Neural cell (in vitro differentiated cells): ENCODE data around the gene SLC6A19. TPM values are rescaled to one million over a fixed set of nuclear protein-coding genes. Genes with fewer than 3 reads are reported as not detected.

Experiments
- H2AFZ ChIP-seq: fragments of 200-600, 300-800 bp; sonication (generic), shearing (Covaris generic); 2 replicates; pipeline ENCODE4 v1.6.0; 2014; ENCODE audit warnings: low read depth, mild to moderate bottlenecking, antibody characterized with exemption, low read length, moderate library complexity
- H3F3A ChIP-seq: fragments of 200-600 bp; shearing (Covaris generic); 2 replicates; pipeline ENCODE4 v1.6.1; 2016; ENCODE audit warnings: mild to moderate bottlenecking, moderate library complexity, mixed read lengths, antibody characterized with exemption, low read length; ENCODE audit not compliant: insufficient read depth, poor library complexity, severe bottlenecking
- H3K27ac ChIP-seq: fragments of 200-600, 300-800 bp; sonication (generic), shearing (Covaris generic); 2 replicates; pipeline ENCODE4 v1.5.1; 2014; ENCODE audit warnings: mild to moderate bottlenecking, low read length, moderate library complexity
- H3K27me3 ChIP-seq: fragments of 300-800, 200-600 bp; sonication (generic), shearing (Covaris generic); 2 replicates; pipeline ENCODE4 v1.6.0; 2014; ENCODE audit warnings: mild to moderate bottlenecking, low read depth, low read length, moderate library complexity; ENCODE audit not compliant: insufficient read depth
- H3K36me3 ChIP-seq: fragments of 300-800, 200-600 bp; sonication (generic), shearing (Covaris generic); 2 replicates; pipeline ENCODE4 v1.5.1; 2014; ENCODE audit warnings: mild to moderate bottlenecking, antibody characterized with exemption, low read length, moderate library complexity; ENCODE audit not compliant: insufficient read depth
- H3K4me2 ChIP-seq: fragments of 300-800, 200-600 bp; sonication (generic), shearing (Covaris generic); 2 replicates; pipeline ENCODE4 v1.6.0; 2014; ENCODE audit warnings: mild to moderate bottlenecking, low read length
- H3K4me3 ChIP-seq: fragments of 300-800, 200-600 bp; sonication (generic), shearing (Covaris generic); 2 replicates; pipeline ENCODE4 v1.5.1; 2014; ENCODE audit warnings: mild to moderate bottlenecking, low read length, moderate library complexity
- H3K79me2 ChIP-seq: fragments of 200-600 bp; shearing (Covaris generic); replicated peaks from 2 replicates; pipeline ENCODE4 v1.6.0; 2014; ENCODE audit warnings: mild to moderate bottlenecking, low read length, moderate library complexity; ENCODE audit not compliant: insufficient read depth
- H3K9ac ChIP-seq: fragments of 300-800, 200-600 bp; sonication (generic), shearing (Covaris generic); 2 replicates; pipeline ENCODE4 v1.6.1; 2016; ENCODE audit warnings: mild to moderate bottlenecking, low read length, mixed read lengths
- H3K9me2 ChIP-seq: fragments of 200-600 bp; shearing (Covaris generic); 2 replicates; pipeline ENCODE4 v1.6.1; 2016; ENCODE audit warnings: mild to moderate bottlenecking, low read length, mixed read lengths; ENCODE audit not compliant: insufficient read depth
- H3K9me3 ChIP-seq: fragments of 200-600, 300-800 bp; sonication (generic), shearing (Covaris generic); 2 replicates; pipeline ENCODE4 v1.6.1; 2016; ENCODE audit warnings: mild to moderate bottlenecking, mixed run types, low read length, moderate library complexity, mixed read lengths
- H4K20me1 ChIP-seq: fragments of 200-600 bp; shearing (Covaris generic); 2 replicates; pipeline ENCODE4 v1.6.1; 2016; ENCODE audit warnings: mild to moderate bottlenecking, mixed run types; ENCODE audit not compliant: insufficient read depth
- CTCF ChIP-seq: fragments of 450-650 bp; IDR thresholded peaks from 2 replicates; pipeline ENCODE4 v1.5.1; 2014; ENCODE audit warnings: antibody characterized with exemption, mild to moderate bottlenecking, moderate library complexity; ENCODE audit not compliant: poor library complexity, severe bottlenecking
- EP300 ChIP-seq: fragments of 450-650 bp; conservative IDR thresholded peaks from 2 replicates; pipeline ENCODE4 v1.6.1; 2014; ENCODE audit warnings: antibody characterized with exemption, mild to moderate bottlenecking, moderate library complexity; ENCODE audit not compliant: poor library complexity, severe bottlenecking
- EZH2 ChIP-seq: fragments of 200-600, 300-800 bp; shearing (Covaris generic), sonication (generic); IDR thresholded peaks from 2 replicates; pipeline ENCODE4 v1.6.1; 2014; ENCODE audit warnings: antibody characterized with exemption, low read length, borderline replicate concordance, mild to moderate bottlenecking; ENCODE audit not compliant: insufficient read depth, poor library complexity, severe bottlenecking
- MXI1 ChIP-seq: fragments of 450-650 bp; conservative IDR thresholded peaks from 2 replicates; pipeline ENCODE4 v1.6.1; 2014; ENCODE audit warnings: antibody characterized with exemption, mild to moderate bottlenecking; ENCODE audit not compliant: poor library complexity, severe bottlenecking
- POLR2AphosphoS5 ChIP-seq: IDR thresholded peaks from 2 replicates; pipeline ENCODE4 v1.6.1; 2012
- RAD21 ChIP-seq: fragments of 450-650 bp; conservative IDR thresholded peaks from 2 replicates; pipeline ENCODE4 v1.6.1; 2014; ENCODE audit warnings: antibody characterized with exemption, mild to moderate bottlenecking, moderate library complexity
- REST ChIP-seq: IDR thresholded peaks from 2 replicates; pipeline ENCODE4 v1.6.1; 2012; ENCODE audit warnings: borderline replicate concordance
- SMC3 ChIP-seq: fragments of 450-650 bp; conservative IDR thresholded peaks from 2 replicates; pipeline ENCODE4 v1.6.1; 2014; ENCODE audit warnings: antibody characterized with exemption, mild to moderate bottlenecking, moderate library complexity; ENCODE audit not compliant: poor library complexity
- TAF1 ChIP-seq: IDR thresholded peaks from 2 replicates; pipeline ENCODE4 v1.6.1; 2012; ENCODE audit warnings: low read depth
- polyA plus RNA-seq: library from polyadenylated mRNA; depleted of rRNA; stranded (reverse); fragments of >200 nt; gene quantifications from 2 replicates; pipeline ENCODE4 v1.2.3, GENCODE V29; 2014

Gene SLC6A19
- polyA plus RNA-seq, 1 donor from 2014 or later = not detected

GRCh38 chr5:1165864-1166263 lies 35.5 kb upstream of the SLC6A19 start:
- no peak overlapping the region for H3K4me3 ChIP-seq

GRCh38 chr5:1166370-1166769 lies 35.0 kb upstream of the SLC6A19 start:
- no peak overlapping the region for H3K4me2 ChIP-seq
- no peak overlapping the region for H3K27ac ChIP-seq
- no peak overlapping the region for H3K9ac ChIP-seq
- H3K27me3 ChIP-seq = no peaks in the 10 kb centered on the region
- H3K36me3 ChIP-seq = no peaks in the 10 kb centered on the region
- H4K20me1 ChIP-seq = no peaks in the 10 kb centered on the region
- H3K9me2 ChIP-seq = no peaks in the 10 kb centered on the region
- H3F3A ChIP-seq = no peaks in the 10 kb centered on the region
- H3K79me2 ChIP-seq = no peaks in the 10 kb centered on the region
- no peaks in the 10 kb centered on the region for H3K9me3 ChIP-seq
- no peak overlapping the region for H2AFZ ChIP-seq
- no peak overlapping the region for H3K4me3 ChIP-seq
- TF ChIP-seq MXI1 (no peak), REST (no peak), TAF1 (no peak), RAD21 (no peak), SMC3 (no peak), EP300 (no peak), EZH2 (no peak), POLR2AphosphoS5 (no peak)

More at GRCh38 chr5:1165864-1166263, 35.5 kb upstream of the SLC6A19 start:
- Histone ChIP-seq H3K36me3 (no peaks in the 10 kb centered on the region), H3F3A (no peaks in the 10 kb centered on the region), H3K9me2 (no peaks in the 10 kb centered on the region), H3K79me2 (no peaks in the 10 kb centered on the region), H4K20me1 (no peaks in the 10 kb centered on the region), H3K9me3 (no peaks in the 10 kb centered on the region), H3K9ac (no peak overlapping the region), H2AFZ (no peak overlapping the region), H3K27me3 (no peaks in the 10 kb centered on the region), H3K4me2 (no peak overlapping the region), H3K27ac (no peak overlapping the region)
- TF ChIP-seq CTCF (no peak), TAF1 (no peak), REST (no peak), EZH2 (no peak), RAD21 (no peak), SMC3 (no peak), POLR2AphosphoS5 (no peak), MXI1 (no peak), EP300 (no peak)
